GM18873 (cell line): Measurements from ENCODE around the gene APBA1.
"Not testable (repeated sequence)": the region's sequence is repeated elsewhere in the genome, so short reads cannot be mapped to it uniquely, and the experiment has no call there.

Experiments used
- ATAC-seq: cut with Tn5 transposase; IDR thresholded peaks from one replicate; pipeline ENCODE4 v1.9.1; 2021; ENCODE audit warnings: mild to moderate bottlenecking, moderate library complexity, moderate number of reproducible peaks; ENCODE audit not compliant: unreplicated experiment, low FRiP score

APBA1 gene

DNA sequence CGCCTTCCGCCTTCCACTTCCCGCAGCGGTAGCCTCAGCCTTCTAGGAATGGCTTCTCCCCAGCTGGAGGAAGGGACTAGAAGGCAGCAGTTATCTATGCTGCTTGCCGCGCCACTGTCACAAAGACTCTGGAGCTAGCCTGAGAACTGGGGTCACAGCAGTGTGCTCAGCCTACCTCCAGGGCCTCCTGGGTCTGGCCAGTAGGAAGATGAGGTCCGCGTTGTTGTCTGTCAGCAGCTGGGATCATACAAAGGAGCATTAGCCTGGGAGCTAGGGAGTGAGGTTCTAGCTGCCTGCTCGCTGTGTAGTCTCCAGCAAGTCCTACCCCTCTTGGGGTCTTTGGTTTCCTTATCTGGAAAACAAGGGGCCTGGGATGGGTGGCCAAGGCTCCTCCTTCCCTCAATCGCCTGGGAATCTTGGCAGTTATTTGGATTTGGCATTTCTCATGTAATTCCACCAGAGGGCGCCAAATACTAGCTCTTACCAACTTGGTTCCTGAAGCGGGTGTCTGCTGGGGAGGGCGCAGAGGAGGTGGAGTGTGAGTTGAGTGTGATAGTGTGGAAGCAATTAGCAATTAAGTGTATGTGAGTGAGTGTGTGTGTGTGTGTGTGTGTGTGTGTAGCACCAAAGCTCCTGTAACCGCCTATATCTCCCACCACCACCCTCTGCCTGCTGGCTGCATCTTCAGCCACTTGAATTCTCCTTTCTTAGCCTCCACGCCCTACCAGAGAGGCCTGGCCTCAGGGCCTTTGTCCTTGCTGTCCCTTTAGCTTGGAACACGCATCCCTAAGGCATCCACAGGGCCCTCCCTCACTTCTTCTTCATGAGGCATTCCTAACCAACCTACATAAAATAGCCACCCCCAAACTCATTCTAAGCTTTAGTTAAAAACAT is 250.0 kb downstream of the APBA1 start:
- ATAC-seq = no peak

DNA sequence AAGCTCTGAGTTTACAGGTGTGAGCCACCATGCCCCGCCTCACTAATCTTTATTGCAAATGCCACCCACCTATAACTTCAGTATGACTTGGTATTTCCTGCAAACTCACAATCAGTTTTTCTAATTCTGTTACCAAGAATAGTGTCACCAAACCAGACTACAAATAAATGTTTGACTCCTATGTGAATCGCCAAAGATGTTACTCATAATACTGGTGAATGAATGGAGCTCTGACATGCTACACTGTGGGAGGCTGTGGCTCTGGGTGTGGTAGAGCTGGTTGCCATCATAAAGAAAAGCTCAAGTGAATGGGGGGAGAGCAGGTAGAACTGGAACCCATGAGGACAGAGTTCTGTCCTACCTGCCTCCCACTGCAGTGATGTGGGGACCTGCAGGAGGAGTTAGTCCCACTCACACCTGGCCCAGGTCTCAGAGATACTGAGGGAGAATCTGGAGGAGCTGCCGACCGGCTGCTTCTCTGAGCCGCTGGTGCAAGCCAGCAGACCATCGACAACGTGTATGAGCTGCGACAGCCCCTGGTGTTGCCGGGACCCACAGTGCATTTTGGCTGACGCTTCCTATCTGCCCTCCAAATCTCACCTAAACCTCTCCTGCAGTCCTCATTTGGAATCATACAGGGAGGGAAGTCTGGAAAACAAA is 251.4 kb downstream of the APBA1 start:
- no peak for ATAC-seq

DNA sequence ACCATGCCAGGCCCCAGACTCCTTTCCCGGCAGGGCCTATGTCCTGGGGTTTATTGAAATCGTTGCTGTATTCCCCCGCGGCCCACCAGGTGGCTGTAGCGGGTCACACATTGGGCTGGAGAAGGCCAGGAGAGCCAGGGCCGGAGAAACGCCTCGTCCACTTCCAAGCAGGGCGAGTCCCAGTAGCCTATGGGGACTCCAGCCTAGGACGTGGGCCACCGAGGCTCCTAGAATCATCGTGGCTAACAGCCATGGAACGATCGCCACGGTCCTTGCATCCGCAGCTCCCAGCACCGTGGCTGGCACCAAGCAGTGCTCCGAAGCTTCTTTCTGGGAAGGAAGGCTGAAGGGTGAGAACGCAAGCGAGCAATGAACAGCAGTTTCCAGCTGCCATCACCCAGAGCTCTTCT is 259.4 kb downstream of the APBA1 start:
- no peak for ATAC-seq

DNA sequence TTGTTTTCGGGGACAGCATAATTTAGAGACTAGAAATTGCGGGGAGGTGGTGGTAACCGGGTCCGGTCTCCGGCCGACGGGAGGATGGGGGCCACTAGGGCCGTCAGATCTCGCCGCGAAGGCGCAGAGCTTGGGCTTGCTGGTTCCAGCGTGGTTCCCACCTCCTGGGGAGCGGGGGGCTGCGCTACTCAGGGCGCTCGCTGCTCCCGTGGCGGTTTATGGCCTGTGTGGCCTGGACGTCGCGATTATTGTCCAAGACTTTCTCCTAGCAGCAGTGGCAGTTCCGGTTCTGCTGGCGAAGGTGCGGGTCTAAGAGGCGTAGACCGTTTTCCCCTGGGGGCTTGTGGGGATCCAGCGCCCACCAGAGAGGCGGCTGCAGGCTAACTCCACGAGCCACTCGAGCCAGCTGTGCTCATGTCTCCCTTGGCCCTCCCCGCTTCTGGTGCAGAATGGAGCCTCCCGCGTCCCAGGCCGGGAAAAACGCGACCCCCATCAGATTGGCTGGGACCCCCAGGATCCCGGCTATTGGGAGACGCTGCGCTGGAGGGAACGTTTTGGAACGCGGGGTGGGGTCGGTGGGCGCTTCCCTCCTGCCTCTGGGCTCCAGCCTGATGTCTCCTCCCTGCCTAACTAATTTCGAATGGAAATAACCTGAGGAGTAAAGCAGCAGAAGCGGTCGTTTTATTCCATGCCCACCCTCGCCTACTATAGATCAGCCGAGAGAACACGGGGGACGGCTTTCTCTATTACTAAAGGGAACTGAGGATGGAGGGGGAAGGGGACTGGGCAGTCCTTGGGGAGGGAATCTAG is 260.0 kb downstream of the APBA1 start:
- no peak for ATAC-seq

DNA sequence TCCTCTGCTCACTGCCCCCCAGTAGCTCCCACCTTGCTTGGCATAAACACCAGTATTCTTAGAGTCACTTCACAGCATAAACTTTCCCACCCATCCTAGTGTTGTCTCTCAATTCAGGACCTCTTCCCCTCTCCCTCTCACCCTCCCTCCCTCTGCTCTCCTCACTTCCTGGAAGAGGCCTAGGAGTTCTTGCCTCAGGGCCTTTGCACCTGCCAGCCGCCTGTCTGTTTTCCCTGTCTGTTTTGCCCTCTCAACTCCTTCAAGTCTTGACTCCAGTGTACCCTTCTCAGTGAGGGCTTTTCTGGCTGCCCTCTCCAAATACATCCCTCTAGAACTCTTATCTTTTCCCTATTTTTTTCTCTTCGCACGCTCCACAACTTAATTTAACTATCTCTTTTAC is 260.9 kb downstream of the APBA1 start:
- no peak for ATAC-seq

DNA sequence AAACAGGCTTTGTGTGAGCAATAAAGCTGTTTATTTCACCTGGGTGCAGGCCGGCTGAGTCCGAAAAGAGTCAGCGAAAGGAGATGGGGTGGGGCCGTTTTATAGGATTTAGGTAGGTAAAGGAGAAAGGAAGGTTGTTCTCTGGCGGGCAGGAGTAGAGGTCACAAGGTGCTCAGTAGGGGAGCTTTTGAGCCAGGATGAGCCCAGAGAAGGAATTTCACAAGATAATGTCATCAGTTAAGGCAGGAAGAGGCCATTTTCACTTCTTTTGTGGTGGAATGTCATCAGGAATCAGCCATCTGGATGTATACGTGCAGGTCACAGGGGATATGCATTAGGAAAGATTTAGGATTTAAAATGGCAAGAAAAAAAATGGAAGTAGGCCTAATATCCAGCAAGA is 262.2 kb downstream of the APBA1 start:
- not testable (repeated sequence) for ATAC-seq

DNA sequence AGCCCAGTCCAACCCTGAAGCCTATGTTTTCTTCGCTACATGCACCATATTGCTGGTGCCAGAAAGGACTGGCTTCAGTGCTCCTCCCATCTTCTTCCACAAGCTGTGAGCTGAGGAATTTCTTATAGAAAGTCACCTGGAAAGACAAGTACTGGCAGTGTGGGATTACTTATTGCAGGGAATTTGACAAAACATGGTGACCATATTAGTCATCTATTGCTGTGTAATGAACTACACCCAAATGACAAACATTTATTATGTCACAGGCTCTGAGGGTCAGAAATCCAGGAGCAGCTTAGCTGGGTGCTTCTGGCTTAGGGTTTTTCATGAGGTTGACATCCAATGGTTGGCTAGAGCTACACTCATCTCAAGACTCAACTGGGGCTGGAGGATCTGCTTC is 271.7 kb downstream of the APBA1 start:
- no peak for ATAC-seq

DNA sequence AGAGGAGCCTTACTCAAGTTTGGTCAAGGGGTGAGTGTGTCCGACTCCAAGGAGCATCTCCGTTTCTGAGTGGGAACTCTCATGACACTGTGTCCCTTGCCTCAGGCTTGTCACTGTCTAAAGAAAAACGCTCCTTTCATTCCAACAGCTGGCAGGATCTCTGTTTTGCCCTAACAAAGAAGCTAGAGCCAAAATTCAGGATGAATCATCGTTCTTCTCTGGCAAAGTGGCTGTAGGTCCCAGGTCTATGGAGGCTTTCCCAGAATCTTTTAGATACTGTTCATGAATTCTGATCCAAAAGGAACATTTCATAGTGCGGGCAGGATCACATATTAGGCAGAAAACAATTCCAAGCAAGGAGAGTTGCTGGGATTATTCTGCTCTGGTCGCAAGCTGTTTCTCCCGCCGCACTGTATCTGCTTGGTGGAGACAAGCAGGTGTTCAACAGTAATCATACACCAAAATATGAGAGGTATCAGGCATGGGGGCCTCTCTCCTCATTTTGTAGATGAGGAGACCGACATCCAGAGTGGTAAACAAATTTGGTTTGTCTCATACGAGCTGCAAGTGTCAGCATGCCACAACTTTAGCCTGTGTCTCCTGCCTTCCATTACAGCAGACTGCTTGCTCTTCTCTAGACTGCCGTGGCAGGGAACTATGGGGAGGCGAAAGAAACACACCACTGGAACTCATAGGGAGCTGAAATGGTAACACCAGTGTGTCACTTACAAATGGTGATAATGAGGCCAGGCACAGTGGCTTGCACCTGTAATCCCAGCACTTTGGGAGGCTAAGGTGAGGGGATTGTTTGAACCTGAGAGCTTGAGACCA is 274.6 kb downstream of the APBA1 start:
- no peak for ATAC-seq

DNA sequence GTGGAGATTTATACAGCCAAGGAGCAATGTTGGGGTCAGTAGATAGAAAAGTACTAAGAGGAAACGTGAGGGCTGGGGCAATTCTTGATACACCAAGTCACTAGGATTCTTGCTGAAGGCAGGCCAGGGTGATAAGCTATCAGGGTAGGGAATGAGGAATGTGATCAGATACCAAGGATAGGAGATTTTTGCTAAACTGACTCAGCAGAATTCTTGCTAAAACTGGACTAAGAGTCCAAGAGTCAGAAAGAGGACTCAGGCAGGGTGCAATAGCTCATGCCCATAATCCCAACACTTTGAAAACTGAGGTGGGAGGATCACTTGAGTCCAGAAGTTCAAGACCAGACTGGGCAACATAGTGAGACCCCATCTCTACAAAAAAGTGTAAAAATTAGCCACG is 275.4 kb downstream of the APBA1 start:
- no peak for ATAC-seq

DNA sequence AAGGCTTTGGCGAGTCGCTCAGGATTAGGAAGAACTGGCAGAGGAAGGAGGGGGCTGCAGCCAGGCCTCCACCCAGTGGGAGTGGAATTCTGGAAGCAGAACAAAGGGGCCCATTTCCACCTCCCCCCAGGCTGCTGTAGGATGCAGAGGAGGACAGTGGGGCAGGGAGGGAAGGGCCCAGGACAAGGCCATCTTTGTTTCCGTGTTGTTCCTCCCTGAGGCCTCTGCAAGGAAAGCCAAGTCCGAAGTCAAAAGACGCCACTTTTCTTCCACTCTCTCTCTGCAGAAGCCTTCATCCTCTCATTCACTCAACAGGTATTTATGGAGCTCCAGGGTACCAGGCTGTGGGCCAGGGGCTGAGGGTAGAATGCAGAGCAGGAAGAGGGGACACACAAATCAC is 276.5 kb downstream of the APBA1 start:
- ATAC-seq = no peak

DNA sequence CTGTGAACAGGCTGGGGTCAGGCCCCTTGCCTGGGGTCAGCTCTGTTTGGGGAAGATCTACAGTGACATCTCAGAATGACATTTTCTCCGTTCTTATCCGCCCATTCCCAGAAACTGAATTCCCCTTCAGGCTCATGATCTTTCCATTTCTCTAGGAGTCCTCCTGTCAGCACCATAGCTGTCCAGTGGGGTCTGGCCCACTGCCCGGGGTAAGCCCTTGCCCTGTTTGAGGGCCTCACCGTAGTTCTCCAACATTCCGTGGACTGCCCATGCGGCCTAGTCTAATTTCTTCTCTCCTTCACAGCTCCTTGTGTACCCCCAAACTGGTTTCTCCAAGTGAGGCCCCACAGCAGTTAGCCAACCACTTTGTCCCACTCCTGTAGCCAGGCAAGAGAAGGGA is 278.7 kb downstream of the APBA1 start:
- ATAC-seq = no peak

DNA sequence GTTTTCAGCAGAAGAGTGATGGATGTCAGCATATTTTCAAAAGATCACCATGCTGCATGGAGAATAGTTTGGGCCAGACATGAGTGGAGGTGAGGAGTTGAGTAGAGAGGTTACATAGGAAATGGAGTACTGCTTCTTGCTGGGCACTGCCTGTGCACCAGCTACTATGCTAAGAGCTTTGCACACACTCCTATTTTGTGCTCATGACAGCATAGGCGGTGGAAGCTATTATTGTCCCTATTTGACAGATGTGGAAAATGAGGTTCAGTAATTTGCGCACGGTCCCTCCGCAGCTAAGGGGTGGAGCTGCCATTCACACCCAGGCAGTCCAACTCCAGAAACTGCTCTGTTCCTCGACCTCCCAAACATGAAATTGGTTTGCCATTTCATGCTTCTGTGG is 279.3 kb downstream of the APBA1 start:
- no peak for ATAC-seq

DNA sequence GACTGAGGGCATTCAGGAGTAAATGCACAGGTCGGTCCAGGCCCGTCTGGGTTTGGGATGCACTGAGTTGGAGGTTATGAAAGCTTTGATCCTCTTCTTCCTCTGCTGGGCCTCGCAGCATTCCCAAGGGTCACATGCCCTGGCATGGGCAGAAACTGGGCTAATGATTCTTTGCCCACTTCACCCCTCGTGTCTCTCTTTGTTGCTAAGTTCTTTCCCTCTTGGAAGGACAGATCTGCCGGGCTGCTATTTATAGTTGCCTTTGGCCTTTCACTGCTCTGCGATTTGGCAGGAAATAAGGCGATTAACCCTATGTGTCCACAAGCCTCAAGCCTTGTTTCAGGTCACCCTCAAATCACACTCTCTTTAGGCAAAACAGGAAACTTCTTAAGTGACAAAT is 280.2 kb downstream of the APBA1 start:
- no peak for ATAC-seq

DNA sequence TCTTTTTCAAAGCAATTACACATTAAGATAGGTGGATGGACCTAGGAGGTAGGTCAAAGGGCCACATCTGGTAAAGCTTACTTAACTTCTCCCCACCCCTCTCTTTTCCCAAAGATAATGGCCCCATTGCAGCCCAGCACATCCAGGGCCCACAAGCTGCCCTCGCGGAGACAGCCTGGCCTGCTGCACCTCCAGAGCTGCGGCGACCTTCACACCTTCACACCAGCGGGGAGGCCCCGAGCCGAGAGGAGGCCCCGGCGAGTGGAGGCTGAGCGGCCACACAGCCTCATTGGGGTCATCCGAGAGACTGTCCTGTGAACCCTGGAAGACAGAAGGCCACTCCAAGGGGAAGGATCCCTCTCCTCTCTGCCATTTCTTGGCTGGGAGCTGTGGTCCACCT is 280.7 kb downstream of the APBA1 start:
- no peak for ATAC-seq

DNA sequence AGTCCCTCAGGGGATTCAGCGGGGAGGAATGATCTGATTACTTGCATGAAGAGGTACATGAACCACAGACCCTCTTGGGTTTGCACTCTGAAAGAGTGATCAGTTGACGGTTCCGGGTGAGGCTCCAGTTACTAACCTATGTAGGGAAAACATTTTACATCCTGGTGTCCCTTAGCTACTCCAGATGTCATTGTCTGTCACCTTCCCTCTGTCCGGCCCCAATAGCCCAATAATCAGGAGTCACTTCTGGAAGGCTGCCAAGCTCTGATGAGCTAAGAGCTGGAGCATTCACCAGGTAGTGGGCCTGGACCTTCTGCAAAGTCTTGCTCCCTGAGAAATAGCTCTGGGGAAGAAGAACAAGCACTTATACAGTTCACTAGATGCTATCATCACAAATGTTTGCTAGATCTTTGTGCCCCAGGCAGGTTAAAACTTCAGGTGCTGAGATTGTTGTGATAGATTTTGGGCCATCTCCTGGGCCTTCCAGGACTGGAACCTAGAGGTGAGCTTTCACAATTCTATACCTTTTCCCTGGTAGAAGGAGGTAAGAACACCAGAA is 282.7 kb downstream of the APBA1 start:
- ATAC-seq = no peak

DNA sequence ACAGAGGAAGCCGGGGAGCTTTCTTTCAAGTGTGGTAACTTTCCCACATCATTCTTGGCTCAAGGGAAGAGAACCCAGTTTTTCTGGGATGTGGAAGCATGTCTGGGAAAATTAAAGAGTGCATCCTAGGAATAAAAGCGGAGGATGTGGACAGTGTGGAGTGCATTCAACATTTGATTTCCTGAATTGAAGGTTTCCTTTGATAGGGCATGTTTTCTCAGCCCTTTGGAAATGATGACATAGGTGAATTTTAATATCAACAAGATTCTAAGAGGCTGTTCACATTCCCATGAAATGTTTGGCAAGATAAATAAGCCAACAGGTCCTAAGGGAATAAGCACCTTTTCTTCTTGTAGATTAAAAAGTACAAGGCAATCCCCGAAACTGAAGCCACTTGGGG is 283.6 kb downstream of the APBA1 start:
- ATAC-seq = no peak

DNA sequence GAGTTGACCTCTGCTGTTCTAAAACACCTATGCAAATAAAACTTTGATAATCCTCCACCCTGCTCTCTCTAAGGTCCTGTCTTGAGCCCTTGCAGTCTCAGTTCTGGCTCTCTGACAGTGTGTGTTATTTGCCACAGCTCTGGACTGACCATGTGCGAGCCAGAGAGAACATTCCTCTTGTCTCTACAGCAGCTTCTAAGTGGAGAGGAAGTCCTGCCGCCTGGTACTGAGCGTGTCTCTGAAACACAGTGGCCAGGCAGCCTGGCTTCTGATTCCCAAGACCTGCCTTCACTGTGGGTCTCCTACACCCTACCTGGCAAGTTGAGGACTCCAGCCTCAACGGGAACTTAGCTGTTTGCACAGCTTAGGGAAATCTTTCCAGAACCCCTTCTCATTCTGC is 285.5 kb downstream of the APBA1 start:
- no peak for ATAC-seq

DNA sequence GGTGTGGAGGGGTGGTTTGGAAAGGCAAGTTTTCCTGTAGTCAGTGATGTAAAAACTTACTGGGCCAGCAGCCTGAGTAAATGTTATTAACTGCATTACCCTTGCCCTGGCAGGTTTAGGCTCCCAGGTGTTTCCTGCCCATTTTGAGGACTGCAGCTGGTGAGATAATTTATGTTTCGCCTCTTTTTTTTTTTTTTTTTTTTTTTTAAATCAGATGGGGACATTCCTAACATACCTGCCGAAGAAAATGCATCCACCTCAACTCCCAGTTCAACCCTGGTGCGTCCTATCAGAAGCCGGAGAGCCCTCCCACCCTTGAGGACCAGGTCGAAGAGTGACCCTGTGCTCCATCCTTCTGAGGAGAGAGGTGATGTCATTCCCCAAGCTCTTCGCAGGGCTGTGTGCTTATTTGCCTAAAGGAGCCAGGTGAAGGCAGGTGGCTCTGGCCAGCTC is 286.6 kb downstream of the APBA1 start:
- no peak for ATAC-seq

DNA sequence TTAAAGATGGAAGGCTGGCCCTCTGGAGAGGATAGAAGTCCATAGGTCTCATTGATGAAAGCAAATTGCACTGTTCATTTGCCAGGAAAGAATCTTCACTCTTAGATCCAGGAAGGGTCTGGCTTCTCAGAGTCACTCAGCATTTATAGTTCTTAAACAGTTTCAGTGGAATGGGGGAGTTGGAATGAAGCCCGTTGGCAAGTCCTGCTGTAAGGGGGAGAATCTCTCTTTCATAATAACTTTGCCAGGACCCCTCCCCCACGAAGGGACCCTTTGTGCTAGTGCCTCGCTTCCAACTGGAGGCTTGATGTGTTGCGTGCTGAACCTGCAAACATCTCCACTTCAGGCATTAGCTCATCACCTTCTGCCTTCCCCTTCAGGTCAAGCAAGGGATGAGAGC is 290.0 kb downstream of the APBA1 start:
- no peak for ATAC-seq

DNA sequence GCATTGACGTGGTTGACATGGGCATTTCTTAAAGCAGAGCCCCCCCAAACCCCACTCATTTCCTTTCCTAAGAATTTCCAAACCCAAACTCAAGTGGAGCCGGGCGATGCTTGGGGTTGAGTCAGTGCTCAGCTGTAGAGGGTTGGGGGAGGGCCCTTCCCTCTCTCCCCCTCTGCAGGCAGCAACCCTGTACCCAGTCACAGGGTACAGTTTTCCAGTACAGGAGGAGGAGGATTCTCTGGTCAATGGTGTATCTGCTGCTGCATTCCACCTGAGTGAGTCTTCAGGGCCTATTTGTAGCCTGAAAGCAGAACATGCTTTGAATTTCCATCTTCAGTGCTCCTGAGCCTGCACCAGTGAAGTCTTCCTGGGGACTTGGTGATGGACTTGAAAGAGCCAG is 291.4 kb downstream of the APBA1 start:
- no peak for ATAC-seq
